ENCODE data around the gene CR1L.
"Not testable (repeated sequence)": the region's sequence is repeated elsewhere in the genome, so short reads cannot be mapped to it uniquely, and the experiment has no call there.

Gene CR1L

GRCh38 chr1:207754974-207755700 is 110.2 kb downstream of the CR1L start:
- DNase-seq (ENCODE audit: insufficient read length, low spot score) (no peak), FAIRE-seq (no peak)
- no peak for TF ChIP-seq CTCF (IDR thresholded peaks at IDR 0.05; ENCODE audit: insufficient read depth, missing control alignments)

DNA sequence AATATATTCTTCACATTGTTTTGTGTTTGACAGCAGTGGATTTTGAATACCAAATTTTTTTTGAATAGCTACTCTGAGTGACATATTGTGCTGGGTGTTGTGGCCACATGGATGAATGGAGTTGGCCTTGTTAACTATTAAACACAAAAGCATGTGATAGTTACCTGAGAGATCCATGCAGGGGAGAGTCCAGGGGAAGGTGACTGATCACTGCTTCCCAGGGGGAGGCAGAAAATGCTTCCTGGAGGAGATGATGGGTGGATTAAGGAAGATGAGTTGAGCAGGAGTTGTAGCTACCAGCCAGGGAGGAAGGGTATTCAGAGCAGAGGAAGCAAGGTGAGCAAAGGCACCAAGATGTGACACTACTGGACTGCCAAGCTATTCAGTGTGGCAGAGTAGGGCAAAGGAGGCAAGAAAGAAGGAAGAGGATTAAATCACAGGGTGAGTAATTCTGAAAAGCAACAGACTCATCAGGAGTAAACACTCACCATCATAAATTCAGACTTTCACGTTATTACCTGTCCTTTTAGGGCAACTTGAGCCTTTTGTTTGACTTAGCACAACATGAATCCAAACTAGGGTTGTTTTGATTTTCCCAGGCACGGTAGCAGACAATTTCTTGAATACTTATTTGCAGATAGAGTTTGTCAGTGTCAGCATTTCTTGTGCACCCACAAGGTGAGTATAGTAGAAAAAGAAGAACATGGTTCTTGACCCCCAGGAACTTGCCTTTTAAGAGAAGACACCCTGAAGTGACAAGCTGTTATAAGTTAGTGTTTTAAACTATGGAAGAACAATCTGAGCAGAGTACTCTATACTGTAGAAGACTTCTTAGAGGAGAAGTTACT is 111.1 kb downstream of the CR1L start:
- no peak for DNase-seq (ENCODE audit: insufficient read length, low spot score)
- FAIRE-seq: no peak
- no peak for TF ChIP-seq CTCF (IDR thresholded peaks at IDR 0.05; ENCODE audit: insufficient read depth, missing control alignments)

GRCh38 chr1:207762622-207763021 is 117.7 kb downstream of the CR1L start:
- no peak for FAIRE-seq
- TF ChIP-seq CTCF (IDR thresholded peaks at IDR 0.05; ENCODE audit: insufficient read depth, missing control alignments): no peak

DNA sequence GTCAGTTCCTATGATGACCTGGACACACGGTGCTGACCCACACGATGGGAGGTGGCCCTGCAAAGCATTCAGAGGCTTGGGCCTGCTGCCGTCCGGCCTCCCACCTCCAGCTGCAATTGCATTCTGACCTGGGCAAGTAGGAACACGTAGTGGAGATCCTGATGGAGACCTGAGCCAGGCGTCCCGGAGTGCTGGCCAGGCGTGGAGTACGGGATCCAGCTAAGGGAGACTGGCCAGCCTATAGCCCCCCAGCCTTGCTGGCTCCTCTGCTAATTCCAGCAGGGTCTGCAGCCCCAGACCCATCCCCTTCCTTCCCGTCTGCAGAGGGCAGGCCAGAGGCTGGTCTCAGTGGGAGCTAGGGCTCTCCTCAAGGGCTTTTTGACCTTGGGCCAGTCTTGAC is 118.2 kb downstream of the CR1L start:
- FAIRE-seq (no peak), DNase-seq (ENCODE audit: insufficient read length, low spot score) (no peak)
- TF ChIP-seq CTCF (IDR thresholded peaks at IDR 0.05; ENCODE audit: insufficient read depth, missing control alignments): no peak

More at GRCh38 chr1:207762622-207763021, 117.7 kb downstream of the CR1L start:
- DNase-seq (ENCODE audit: insufficient read length, low spot score): no peak

- DNase-seq (ENCODE audit: insufficient read length, low spot score) (no peak), FAIRE-seq (no peak)
- TF ChIP-seq CTCF (IDR thresholded peaks at IDR 0.05; ENCODE audit: insufficient read depth, missing control alignments): no peak
Measured at GRCh38 chr1:207763972-207764371, 119.0 kb downstream of the CR1L start.

DNA sequence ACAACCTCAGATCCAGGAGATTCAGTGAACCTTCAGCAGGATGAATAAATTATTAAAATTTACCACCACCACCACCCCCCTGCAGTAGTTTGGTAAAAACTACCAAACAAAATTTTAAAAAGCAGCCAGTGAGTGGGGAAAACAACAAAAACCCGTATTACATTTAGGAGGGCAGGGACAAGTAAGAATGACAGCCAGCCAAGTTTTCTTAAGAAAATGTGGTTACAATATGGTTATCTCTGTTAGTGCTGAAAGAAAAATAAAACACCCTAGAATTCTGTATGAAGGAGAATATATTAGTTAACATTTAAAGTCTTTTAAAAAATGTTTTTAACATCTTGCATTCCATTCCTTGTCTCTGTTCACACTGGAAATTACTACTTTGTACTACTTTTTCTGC is 121.6 kb downstream of the CR1L start:
- no peak for DNase-seq (ENCODE audit: insufficient read length, low spot score)
- TF ChIP-seq CTCF (IDR thresholded peaks at IDR 0.05; ENCODE audit: insufficient read depth, missing control alignments): no peak
- no peak for FAIRE-seq

DNA sequence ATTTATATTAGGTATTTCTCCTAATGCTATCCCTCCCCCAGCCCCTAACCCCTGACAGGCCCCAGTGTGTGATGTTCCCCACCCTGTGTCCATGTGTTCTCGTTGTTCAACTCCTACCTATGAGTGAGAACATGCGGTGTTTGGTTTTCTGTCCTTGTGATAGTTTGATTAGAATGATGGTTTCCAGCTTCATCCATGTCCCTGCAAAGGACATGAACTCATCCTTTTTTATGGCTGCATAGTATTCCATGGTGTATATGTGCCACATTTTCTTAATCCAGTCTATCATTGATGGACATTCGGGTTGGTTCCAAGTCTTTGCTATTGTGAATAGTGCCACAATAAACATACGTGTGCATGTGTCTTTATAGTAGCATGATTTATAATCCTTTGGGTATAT is 125.6 kb downstream of the CR1L start:
- DNase-seq (ENCODE audit: insufficient read length, low spot score); FAIRE-seq: not testable (repeated sequence)
